Breast epithelium (tissue), 3 donors: ENCODE measurements around the gene ANKZF1.

Experiments used
- CTCF ChIP-seq, 3 donors: fragments of 450-650 bp; IDR thresholded peaks; one replicate each; pipeline ENCODE4 v1.5.1; 2016 to 2017; ENCODE audit warnings: antibody characterized with exemption in 3 of 3, mild to moderate bottlenecking in 3 of 3, moderate library complexity in 3 of 3
- POLR2A ChIP-seq: fragments of 450-650 bp; IDR thresholded peaks from one replicate; pipeline ENCODE4 v1.6.1; 2016; ENCODE audit warnings: antibody characterized with exemption, mild to moderate bottlenecking, moderate library complexity

GRCh38 chr2:219282943-219283581 lies 53.5 kb downstream of the ANKZF1 start:
- TF ChIP-seq POLR2A (no peak), CTCF (IDR thresholded peaks at IDR 0.05) (no peak)
